Breast epithelium (tissue), 3 donors: ENCODE measurements around the gene GOLGA6L1.
"Not testable (repeated sequence)": the region's sequence is repeated elsewhere in the genome, so short reads cannot be mapped to it uniquely, and the experiment has no call there.

Experiments used
- POLR2A ChIP-seq: fragments of 450-650 bp; IDR thresholded peaks from one replicate; pipeline ENCODE4 v1.6.1; 2016; ENCODE audit warnings: antibody characterized with exemption, mild to moderate bottlenecking, moderate library complexity
- POLR2AphosphoS5 ChIP-seq, 3 donors: sonication (generic); formaldehyde crosslinking; IDR thresholded peaks; one replicate each; pipeline ENCODE4 v1.6.1; 2017; ENCODE audit warnings: antibody characterized with exemption in 3 of 3
- TF ChIP-seq, protein P1 (sequence below), 3 donors: fragments of 450-650 bp; IDR thresholded peaks; one replicate each; pipeline ENCODE4 v1.5.1; 2016 to 2017; ENCODE audit warnings: antibody characterized with exemption in 3 of 3, mild to moderate bottlenecking in 3 of 3, moderate library complexity in 3 of 3

DNA sequence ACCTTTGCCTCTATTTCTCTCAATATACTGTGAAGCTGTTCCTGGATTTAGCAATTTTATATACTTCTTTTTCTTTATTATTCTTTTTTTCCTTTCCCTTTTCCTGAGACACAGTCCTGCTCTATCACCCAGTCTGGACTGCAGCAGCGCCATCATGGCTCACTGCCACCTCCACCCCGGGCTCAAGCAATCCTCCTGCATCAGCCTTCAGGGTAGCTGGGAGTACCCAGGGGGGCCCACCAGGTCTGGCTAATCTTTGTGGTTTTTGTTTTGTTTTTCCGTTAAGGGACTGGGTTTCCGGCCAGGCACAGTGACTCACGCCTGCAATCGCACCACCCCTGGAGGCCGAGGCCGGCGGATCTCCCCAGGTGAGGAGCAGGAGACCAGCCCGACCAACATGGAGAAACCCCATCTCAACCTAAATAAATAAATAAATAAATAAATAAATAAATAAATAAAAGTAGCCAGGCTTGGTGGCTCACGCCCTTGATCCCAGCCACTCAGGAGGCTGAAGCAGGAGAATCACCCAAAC, 38.1 kb upstream of the GOLGA6L1 start:
- not testable (repeated sequence) for TF ChIP-seq POLR2AphosphoS5 (IDR thresholded peaks at IDR 0.05); POLR2A
- TF ChIP-seq, protein P1, sequence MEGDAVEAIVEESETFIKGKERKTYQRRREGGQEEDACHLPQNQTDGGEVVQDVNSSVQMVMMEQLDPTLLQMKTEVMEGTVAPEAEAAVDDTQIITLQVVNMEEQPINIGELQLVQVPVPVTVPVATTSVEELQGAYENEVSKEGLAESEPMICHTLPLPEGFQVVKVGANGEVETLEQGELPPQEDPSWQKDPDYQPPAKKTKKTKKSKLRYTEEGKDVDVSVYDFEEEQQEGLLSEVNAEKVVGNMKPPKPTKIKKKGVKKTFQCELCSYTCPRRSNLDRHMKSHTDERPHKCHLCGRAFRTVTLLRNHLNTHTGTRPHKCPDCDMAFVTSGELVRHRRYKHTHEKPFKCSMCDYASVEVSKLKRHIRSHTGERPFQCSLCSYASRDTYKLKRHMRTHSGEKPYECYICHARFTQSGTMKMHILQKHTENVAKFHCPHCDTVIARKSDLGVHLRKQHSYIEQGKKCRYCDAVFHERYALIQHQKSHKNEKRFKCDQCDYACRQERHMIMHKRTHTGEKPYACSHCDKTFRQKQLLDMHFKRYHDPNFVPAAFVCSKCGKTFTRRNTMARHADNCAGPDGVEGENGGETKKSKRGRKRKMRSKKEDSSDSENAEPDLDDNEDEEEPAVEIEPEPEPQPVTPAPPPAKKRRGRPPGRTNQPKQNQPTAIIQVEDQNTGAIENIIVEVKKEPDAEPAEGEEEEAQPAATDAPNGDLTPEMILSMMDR (IDR thresholded peaks at IDR 0.05): not testable (repeated sequence)
